HUDEP-2 (cell line): ENCODE measurements around the gene ZNF516.

Experiments used
- DNase-seq, 76 experiments: peaks; one replicate each; lab custom pipeline; 2025; ENCODE audit not compliant: unreplicated experiment in 76 of 76; lab: John Stamatoyannopoulos, UW

The ZNF516 gene

DNA sequence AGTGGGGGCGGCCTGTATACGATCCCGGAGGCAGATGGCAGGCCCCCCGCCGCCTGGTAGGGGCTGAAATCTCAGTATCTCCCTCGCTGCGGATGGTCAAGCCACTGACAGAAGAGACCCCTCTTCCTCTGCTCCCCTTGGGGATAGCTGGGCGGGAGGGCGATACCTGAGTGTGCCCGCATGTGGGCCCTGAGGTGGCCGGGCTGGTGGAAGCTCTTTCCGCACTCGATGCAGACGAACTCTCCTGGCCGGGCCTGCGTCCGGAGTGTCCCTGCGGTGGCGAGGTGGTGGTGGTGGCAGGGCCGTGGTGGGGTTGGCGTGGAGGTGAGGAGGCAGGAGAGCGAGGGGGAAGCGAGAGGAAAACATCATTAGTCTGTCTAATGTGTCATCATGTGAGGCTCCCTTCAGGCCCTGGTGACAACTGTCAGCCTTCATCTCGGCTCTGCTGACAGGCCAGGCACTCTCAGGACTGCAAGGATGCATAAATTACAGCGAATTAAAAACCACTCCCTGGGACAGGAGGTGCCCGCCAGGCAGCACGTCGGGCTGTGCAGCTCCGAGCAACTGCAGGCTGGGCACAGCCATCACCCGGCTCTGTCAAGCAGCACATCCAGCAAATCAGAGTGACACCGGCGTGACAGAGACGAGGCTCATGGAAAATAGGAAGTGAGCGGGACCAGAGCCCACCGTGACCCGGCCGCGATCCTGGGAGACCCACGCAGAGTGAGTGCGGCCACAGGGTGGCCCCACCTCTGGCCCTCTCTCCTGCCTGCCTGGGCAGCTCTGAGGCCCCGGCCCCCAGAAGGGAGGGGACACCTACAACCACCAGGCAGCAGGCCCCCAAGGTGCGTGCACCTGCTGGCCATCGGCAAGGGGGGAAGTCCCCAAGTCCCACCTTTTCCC, 123.5 kb downstream of the ZNF516 start:
- DNase-seq: no peak

DNA sequence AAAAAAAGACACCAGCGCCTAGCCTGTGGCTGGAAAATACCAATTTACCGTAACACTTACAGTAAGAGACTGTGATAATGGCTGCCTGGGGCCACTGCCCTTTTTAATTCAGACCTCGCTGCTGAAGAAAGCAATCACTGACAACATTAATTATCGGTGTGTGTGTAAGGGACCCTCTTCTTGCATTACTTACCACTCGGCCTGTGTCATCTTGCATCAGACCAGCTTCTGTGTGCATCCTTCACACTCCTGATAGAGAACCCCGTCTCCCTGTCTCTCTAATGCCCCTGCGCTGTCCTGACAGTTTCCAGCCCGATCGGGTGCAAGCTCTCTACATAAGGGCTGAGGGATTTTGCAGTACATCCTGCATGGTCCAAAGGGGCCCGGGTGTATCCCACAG, 124.4 kb downstream of the ZNF516 start:
- no peak for DNase-seq

- DNase-seq: no peak
Measured at GRCh38 chr18:76370201-76370600, 124.8 kb downstream of the ZNF516 start.

DNA sequence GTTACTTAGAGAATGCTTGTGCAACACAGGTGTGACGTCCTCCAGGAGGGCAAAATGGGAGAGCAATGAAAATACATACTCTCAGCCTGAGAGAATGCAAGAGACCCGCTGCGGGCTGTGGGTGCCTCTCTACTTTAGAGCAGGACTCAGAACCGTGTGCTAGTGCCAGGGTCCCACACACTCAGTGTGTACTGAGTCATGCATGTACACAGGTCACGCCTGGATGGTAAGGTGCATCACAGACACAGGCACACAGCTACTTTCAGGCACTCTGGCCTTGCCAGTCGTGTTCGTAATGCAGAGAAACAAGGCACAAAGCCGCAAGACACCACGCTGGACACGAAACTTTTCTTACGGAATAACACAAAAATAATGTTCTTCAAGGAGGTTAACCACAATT, 125.3 kb downstream of the ZNF516 start:
- no peak for DNase-seq

DNA sequence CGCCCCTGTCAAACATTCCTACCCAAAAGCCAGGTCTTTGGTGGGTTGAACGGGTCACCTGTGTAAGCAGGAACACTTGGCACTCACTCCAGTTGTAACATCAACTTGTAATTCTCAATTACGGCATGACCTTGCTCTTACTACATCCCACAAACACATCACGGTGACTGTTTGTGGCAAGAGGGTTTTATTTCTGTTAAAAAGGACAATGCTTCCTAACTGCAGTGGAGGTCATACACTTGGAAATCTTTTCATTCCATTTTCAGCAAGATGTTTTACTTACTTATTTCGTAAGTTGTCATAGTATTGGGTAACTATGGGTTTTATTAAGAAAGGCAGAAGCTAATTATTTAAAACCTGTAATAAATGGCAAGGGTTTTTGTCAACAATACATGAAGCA, 126.1 kb downstream of the ZNF516 start:
- DNase-seq: no peak

DNA sequence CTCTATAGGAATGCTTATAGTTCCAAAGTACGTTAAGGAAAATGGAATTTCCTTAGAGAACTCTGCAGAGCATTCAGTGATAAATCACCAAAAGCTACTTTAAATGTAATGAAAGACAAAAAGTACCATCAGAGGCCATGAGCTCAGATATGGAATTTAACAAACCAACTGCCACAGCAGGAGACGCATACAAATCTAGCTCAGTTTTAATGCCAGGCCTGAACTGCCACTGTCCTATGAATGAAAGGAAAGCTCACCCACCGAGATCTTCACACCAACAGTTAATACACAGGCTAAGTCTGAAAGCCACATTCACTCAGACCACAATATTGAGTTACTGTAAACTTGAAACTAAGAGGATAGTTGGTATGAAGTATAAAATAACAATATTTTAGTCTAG, 126.8 kb downstream of the ZNF516 start:
- DNase-seq: no peak

DNA sequence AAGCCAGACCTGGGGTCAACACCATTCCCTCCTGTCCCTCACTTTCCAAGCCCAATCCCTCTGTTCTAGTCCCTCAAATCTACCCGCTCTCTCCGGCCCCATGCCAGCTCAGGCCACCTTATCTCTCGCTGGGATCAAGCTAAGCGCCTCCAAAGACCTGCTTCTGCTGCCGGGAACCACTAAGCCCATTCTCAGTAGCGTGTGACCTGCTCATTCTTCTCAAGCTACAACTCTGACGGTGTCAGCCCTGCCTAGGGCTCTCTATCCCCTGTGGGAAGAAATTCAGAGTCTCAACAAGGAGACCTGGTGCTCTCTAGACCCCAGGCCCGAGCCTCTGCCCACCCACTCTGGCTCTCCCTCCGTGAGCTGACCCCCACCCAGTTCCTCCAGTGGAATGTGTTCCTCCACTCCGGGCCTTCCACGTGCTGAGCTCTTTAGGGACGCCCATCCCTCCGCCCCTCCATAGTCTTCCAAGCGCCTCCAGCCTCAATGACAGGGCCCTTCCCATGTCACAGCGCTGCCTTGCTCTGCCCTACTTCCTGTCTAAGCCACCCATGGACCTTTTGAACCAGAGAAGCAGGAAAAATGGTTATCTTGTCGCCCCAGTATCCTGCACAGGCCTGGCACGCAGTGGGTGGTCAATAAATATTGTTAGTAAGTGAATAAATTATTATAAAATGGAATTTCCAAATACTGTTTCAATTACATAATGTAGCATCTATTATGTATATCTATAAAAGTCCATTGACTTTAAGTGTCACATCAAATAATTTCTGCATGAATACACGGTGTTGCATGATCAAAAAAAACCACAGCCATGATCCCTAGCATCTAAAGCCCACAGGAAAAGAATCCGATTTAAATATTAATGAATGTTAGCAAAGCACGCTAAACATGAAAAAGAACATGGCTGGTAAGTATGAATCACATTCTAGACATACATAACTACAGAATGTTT, 127.6 kb downstream of the ZNF516 start:
- DNase-seq: no peak

- no peak for DNase-seq
Measured at GRCh38 chr18:76365561-76365960, 129.5 kb downstream of the ZNF516 start.

DNA sequence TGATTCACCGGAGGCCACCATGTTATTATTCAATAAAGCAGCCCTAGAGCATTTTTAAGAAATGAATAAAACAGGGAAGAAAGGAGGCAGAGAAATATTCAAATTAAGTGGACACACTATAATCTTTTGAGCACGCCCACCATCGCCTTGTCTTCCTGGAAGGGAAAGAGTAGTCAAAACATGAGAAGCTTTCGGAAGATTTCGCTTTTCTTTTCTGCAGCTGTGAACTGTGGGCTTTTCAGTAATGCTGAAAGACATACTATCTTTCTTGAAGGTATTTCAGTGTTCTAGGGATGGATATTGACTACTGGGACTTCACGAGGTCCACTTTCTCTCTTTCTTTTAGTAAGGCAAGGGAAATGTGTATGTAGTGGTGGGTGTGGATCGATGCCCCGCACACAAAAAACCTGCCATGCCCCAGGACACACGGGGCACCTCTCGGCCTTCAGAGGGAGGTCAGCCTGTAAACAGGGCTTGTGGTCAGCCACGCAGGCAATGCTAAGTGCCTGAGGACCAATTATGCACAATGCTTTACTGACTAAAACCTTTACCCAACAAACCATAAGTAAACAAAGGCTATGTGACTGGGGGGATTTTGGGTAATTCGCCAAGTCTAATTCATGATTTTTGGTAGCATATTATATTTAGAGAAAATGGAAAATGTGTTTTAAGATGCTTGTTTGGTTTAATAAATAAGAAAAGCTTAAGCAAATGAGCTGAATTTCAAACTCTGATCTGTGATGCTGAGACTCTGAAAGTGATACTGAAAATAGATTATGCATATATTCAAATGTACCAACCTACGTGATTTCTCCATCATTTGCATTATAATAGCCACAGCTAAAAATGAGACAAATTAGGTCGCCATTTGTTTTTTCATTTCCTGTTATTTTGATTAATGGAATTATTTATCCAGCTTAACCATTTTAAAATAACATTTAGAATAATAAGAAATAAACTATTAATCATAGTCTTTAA, 130.5 kb downstream of the ZNF516 start:
- DNase-seq: no peak

DNA sequence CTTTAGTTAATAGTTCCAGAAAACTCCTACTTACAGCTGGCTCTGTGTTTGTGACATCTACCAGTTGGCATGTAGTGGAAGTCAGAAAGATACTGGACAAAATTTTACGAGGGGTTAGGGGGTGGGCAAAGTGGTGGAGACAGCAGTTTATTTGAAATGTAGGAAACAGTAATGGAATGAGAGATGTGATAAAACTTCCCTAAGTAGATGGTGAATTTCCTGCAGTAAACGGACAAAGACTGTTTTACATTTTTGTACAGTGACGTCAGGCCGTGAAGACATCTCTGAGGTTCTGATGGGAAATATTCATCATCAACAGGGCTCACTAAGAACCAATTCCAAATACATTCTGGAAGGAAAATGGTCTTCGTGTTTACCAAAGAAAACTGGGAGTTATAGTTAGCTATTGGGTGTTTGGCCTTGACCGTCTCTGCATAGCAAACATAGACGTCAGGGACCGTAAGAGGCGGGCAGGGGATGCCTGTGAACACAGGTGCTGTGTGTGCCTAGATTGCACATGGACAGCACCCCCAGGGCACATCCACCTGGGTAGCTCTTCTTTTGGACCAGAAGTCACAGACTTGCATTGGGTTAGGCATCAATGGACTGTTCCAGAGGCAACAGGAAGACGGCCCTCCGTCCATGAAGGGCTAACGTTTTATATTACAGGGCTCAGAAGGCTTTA, 131.5 kb downstream of the ZNF516 start:
- DNase-seq: no peak

GRCh38 chr18:76362676-76363075, 132.4 kb downstream of the ZNF516 start:
- DNase-seq: no peak

DNA sequence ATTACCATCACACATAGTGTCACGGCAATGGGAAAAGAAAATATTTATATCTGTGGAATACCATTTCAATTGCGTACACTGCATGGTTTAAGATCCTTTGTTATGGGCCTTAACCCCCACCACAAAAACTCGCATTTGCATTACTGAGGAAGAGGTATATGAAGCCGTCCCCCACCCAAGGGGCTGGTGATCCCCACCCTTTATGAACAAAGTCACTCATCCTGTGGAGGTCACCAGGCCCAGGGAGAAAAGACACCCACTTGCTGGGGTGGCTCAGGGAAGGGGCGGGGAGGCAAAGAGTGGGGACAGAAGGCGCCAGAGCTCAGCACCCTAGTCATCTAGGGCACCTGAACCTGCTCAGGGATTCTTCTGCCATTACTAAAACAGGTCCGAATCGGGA, 133.8 kb downstream of the ZNF516 start:
- DNase-seq: no peak

GRCh38 chr18:76359909-76360308, 135.1 kb downstream of the ZNF516 start:
- no peak for DNase-seq

DNA sequence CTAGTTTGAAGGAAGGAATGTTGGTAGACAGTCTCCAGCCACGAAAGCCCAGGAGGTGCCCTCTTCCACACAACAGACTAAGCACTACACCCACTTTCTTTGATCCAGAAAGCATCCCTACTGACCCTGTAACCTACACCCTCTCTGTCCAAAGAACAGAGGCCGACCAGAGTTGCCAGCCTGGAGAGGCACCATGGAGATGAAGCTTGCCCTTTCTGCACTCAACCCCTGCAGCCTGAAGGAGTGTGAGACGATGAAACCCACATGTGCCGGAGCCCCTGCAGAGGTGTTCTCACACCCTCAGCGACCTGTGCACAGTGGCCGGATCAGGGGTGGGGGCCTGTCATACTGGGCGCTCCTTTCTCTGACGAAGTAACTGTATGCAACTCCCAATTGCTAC, 136.3 kb downstream of the ZNF516 start:
- no peak for DNase-seq

GRCh38 chr18:76357585-76358260, 137.3 kb downstream of the ZNF516 start:
- no peak for DNase-seq

DNA sequence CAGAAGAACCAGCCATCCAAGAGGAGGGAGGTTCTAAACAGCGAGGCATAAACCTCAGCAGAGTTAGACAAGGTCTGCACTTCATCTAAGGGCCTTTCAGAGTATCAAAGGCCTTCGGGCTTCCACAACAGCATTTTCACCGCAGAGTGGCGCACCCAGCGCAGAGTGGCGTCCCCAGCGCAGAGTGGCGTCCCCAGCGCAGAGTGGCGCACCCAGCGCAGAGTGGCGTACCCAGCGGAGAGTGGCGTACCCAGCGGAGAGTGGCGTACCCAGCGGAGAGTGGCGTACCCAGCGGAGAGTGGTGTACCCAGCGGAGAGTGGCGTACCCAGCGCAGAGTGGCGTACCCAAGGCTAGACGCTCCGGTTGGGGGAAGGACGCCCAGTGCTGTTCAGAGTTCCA, 137.9 kb downstream of the ZNF516 start:
- no peak for DNase-seq

DNA sequence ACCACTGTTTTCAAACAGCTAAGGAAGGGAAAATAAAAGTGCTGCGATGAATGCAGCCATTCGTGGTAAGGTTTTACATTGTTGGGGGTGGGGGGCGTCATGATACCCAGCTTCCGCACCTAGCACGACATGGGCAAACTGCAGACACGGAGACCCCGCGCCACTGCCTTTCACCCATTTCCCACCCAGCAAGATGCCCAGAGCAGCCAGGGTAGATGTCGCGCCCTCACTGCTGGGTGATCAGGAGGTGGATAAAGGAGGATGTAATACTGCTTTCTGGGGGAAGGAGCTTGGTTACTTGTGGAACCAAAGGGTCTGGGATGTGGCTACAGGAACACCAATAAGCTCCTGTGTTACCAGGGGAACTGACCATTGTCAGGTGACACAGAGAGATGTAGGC, 138.4 kb downstream of the ZNF516 start:
- DNase-seq: no peak

- DNase-seq: no peak
Measured at GRCh38 chr18:76354348-76354747, 140.7 kb downstream of the ZNF516 start.

DNA sequence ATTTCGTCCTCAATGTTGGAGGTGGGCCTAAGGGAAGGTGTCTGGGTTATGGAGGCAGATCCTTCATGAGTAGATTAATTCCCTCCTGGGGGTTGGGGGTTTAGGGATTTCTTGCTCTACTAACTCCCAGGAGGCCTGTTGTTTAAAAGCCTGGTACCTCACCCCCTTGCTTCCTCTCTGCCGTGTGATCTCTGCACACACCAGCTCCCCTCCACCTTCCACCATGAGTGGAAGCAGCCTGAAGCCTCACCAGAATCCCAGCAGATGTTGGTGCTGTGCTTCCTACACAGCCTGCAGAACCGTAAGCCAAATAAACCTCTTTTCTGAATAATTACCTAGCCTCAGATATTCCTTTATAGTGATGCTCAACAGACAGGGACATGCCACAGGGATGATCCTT, 141.5 kb downstream of the ZNF516 start:
- no peak for DNase-seq
